OCI-LY1 (cell line): ENCODE data around the gene ZFP30.

Source experiments
- EZH2 ChIP-seq: fragments of 200-600 bp; sonication (generic), shearing (Covaris generic); IDR thresholded peaks from 2 replicates; pipeline ENCODE4 v1.8.0; 2017; ENCODE audit warnings: borderline replicate concordance, mixed run types, mild to moderate bottlenecking, antibody characterized with exemption, low read length, moderate library complexity, mixed read lengths
- TF ChIP-seq, protein P1 (sequence below): fragments of 200-600 bp; sonication (generic), shearing (Covaris generic); IDR thresholded peaks from 2 replicates; pipeline ENCODE4 v1.5.1; 2017; ENCODE audit warnings: mild to moderate bottlenecking, antibody characterized with exemption, low read length, moderate library complexity, mixed read lengths

DNA sequence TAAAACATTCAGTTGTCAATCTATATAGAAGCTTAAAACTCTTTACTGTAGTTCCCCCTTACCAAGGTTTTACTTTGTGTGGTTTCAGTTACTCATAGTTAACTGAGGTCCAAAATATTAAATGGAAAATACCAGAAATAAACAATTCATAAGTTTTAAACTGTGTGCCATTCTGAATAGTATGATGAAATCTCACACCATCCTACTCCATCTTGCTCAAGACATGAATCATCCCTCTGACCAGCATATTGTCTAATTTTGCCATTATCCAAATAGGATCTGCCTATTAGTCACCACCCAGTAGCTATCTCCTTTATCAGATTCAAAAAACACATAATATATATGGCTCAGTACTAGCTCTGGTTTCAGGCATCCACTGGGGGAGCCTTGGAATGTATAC, 83.1 kb downstream of the ZFP30 start:
- TF ChIP-seq, protein P1, sequence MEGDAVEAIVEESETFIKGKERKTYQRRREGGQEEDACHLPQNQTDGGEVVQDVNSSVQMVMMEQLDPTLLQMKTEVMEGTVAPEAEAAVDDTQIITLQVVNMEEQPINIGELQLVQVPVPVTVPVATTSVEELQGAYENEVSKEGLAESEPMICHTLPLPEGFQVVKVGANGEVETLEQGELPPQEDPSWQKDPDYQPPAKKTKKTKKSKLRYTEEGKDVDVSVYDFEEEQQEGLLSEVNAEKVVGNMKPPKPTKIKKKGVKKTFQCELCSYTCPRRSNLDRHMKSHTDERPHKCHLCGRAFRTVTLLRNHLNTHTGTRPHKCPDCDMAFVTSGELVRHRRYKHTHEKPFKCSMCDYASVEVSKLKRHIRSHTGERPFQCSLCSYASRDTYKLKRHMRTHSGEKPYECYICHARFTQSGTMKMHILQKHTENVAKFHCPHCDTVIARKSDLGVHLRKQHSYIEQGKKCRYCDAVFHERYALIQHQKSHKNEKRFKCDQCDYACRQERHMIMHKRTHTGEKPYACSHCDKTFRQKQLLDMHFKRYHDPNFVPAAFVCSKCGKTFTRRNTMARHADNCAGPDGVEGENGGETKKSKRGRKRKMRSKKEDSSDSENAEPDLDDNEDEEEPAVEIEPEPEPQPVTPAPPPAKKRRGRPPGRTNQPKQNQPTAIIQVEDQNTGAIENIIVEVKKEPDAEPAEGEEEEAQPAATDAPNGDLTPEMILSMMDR: no peak
- TF ChIP-seq EZH2: no peak
